H1 (cell line): ENCODE measurements around the gene SH3PXD2A. TPM values are rescaled to one million over a fixed set of nuclear protein-coding genes. Genes with fewer than 3 reads are reported as not detected.

ENCODE experiments used
- CTCF ChIA-PET: fragments of 300-600 bp; sonication (Branson Sonifier 250); formaldehyde crosslinking; loops from one replicate; lab custom pipeline; 2021; ENCODE audit not compliant: partially characterized antibody; lab: Charles Lee
- POLR2A ChIA-PET: fragments of 300-600 bp; sonication (Branson Sonifier 250); formaldehyde crosslinking; loops from one replicate; lab custom pipeline; 2021; ENCODE audit warnings: inconsistent platforms; ENCODE audit not compliant: partially characterized antibody; lab: Charles Lee
- DNase-seq, 2 experiments: peaks; one replicate each; pipeline versions ENCODE4 v3.0.0 to v3.0.0-alpha.2; 2010 to 2022; ENCODE audit warnings: low spot score in 2 of 2, low read depth in 1 of 2, mixed read lengths in 1 of 2
- FAIRE-seq: peaks from 2 replicates; lab custom pipeline; 2011; peaks lifted over from hg19 to GRCh38; lab: Jason Lieb, UNC
- H2AFZ ChIP-seq: 2 replicates; pipeline ENCODE4 v1.8.1; 2012; ENCODE audit warnings: low read length, inconsistent platforms
- H2AK5ac ChIP-seq: 2 replicates; pipeline ENCODE4 v1.6.1; 2013; ENCODE audit warnings: low read depth, low read length
- H2BK120ac ChIP-seq: replicated peaks from 2 replicates; pipeline ENCODE3; 2013; ENCODE audit warnings: low read depth, low read length, inconsistent platforms
- H2BK12ac ChIP-seq: 2 replicates; pipeline ENCODE4 v1.6.1; 2013; ENCODE audit warnings: low read depth, low read length
- H2BK15ac ChIP-seq: 2 replicates; pipeline ENCODE4 v1.6.1; 2013; ENCODE audit warnings: low read length
- H2BK20ac ChIP-seq: 2 replicates; pipeline ENCODE4 v1.6.1; 2013; ENCODE audit warnings: low read length
- H2BK5ac ChIP-seq: 2 replicates; pipeline ENCODE4 v1.6.1; 2013; ENCODE audit warnings: low read depth, low read length
- H3K14ac ChIP-seq: 2 replicates; pipeline ENCODE4 v1.6.1; 2013; ENCODE audit warnings: inconsistent platforms; ENCODE audit not compliant: insufficient read length
- H3K18ac ChIP-seq: 2 replicates; pipeline ENCODE4 v1.6.1; 2013; ENCODE audit warnings: low read length; ENCODE audit errors: extremely low read depth
- H3K23ac ChIP-seq: 2 replicates; pipeline ENCODE4 v1.6.1; 2013; ENCODE audit warnings: inconsistent platforms; ENCODE audit not compliant: insufficient read length
- H3K23me2 ChIP-seq: 2 replicates; pipeline ENCODE4 v1.6.1; 2013; ENCODE audit warnings: low read depth, low read length
- H3K27ac ChIP-seq: 2 replicates; pipeline ENCODE4 v1.6.1; 2011; ENCODE audit warnings: low read depth, low read length, inconsistent platforms
- H3K27me3 ChIP-seq, 4 experiments: replicated peaks in 1 of 4; 1 replicate in 1 of 4; 2 replicates in 3 of 4; pipeline versions ENCODE4 v1.6.1 to v1.8.1; 2011 to 2013; ENCODE audit warnings: low read length in 3 of 4, mild to moderate bottlenecking in 3 of 4, inconsistent platforms in 2 of 4, mixed read lengths in 2 of 4, moderate library complexity in 1 of 4; ENCODE audit not compliant: control insufficient read depth in 3 of 4, insufficient read depth in 3 of 4; ENCODE audit errors: extremely low read depth in 1 of 4
- H3K36me3 ChIP-seq, 4 experiments: 2 replicates each; pipeline versions ENCODE4 v1.6.1 to v1.8.1; 2011 to 2013; ENCODE audit warnings: mild to moderate bottlenecking in 4 of 4, low read length in 3 of 4, moderate library complexity in 2 of 4, control low read depth in 1 of 4, inconsistent platforms in 1 of 4; ENCODE audit not compliant: insufficient read depth in 4 of 4, control insufficient read depth in 2 of 4
- H3K4ac ChIP-seq: replicated peaks from 2 replicates; pipeline ENCODE3; 2013; ENCODE audit warnings: low read length, low read depth, mixed read lengths, inconsistent platforms; ENCODE audit not compliant: insufficient read length
- H3K4me1 ChIP-seq, 4 experiments: replicated peaks in 1 of 4; 1 replicate in 1 of 4; 2 replicates in 3 of 4; pipeline versions ENCODE4 v1.6.1 to v1.8.1; 2011 to 2013; ENCODE audit warnings: low read length in 3 of 4, inconsistent platforms in 2 of 4, mixed read lengths in 1 of 4; ENCODE audit not compliant: insufficient read depth in 4 of 4, control insufficient read depth in 3 of 4
- H3K4me2 ChIP-seq, 2 experiments: 2 replicates each; pipeline versions ENCODE4 v1.6.1 to v1.8.1; 2011 to 2013; ENCODE audit warnings: low read depth in 2 of 2, low read length in 2 of 2, control low read depth in 1 of 2, inconsistent platforms in 1 of 2, mild to moderate bottlenecking in 1 of 2; ENCODE audit not compliant: insufficient read depth in 1 of 2
- H3K4me3 ChIP-seq, 4 experiments: fragments of 200-600, 300-600 bp in 1 of 4; sonication (generic), shearing (Covaris generic), sonication (Bioruptor Twin) in 1 of 4; 2 replicates each; pipeline versions ENCODE4 v1.5.1 to v1.8.1; 2011 to 2016; ENCODE audit warnings: low read length in 4 of 4, low read depth in 3 of 4, control low read depth in 2 of 4, inconsistent platforms in 2 of 4, mild to moderate bottlenecking in 2 of 4, mixed read lengths in 1 of 4, moderate library complexity in 1 of 4; ENCODE audit not compliant: insufficient read depth in 2 of 4; ENCODE audit errors: extremely low read depth in 1 of 4
- H3K56ac ChIP-seq: replicated peaks from 2 replicates; pipeline ENCODE3; 2013; ENCODE audit warnings: low read depth, mild to moderate bottlenecking, mixed read lengths, low read length, inconsistent platforms; ENCODE audit not compliant: insufficient read length
- H3K79me1 ChIP-seq: 2 replicates; pipeline ENCODE4 v1.6.1; 2013; ENCODE audit warnings: low read depth, low read length, control low read depth
- H3K79me2 ChIP-seq, 2 experiments: 2 replicates each; pipeline versions ENCODE4 v1.6.1 to v1.8.1; 2012 to 2013; ENCODE audit warnings: low read length in 2 of 2, mild to moderate bottlenecking in 2 of 2, inconsistent platforms in 1 of 2; ENCODE audit not compliant: insufficient read depth in 2 of 2, control insufficient read depth in 1 of 2
- H3K9ac ChIP-seq, 4 experiments: replicated peaks in 1 of 4; 1 replicate in 1 of 4; 2 replicates in 3 of 4; pipeline versions ENCODE4 v1.6.1 to v1.8.1; 2011 to 2013; ENCODE audit warnings: low read depth in 3 of 4, low read length in 3 of 4, control low read depth in 2 of 4, mild to moderate bottlenecking in 2 of 4, moderate library complexity in 2 of 4, inconsistent platforms in 1 of 4; ENCODE audit errors: extremely low read depth in 1 of 4
- H3K9me3 ChIP-seq, 2 experiments: 2 replicates each; pipeline versions ENCODE4 v1.6.1 to v1.8.1; 2012 to 2013; ENCODE audit warnings: mild to moderate bottlenecking in 2 of 2, moderate library complexity in 2 of 2, control low read depth in 1 of 2, inconsistent platforms in 1 of 2, low read depth in 1 of 2, low read length in 1 of 2, mixed read lengths in 1 of 2; ENCODE audit not compliant: insufficient read depth in 2 of 2
- H4K20me1 ChIP-seq, 2 experiments: replicated peaks in 1 of 2; 2 replicates each; pipeline versions ENCODE3 to v1.8.1; 2011 to 2013; ENCODE audit warnings: inconsistent platforms in 2 of 2, low read length in 2 of 2, mild to moderate bottlenecking in 1 of 2; ENCODE audit not compliant: insufficient read depth in 2 of 2, control insufficient read depth in 1 of 2
- H4K5ac ChIP-seq: 2 replicates; pipeline ENCODE4 v1.6.1; 2013; ENCODE audit warnings: low read length, low read depth, mixed read lengths, inconsistent platforms; ENCODE audit not compliant: insufficient read length
- H4K8ac ChIP-seq: 2 replicates; pipeline ENCODE4 v1.8.0; 2013; ENCODE audit warnings: mild to moderate bottlenecking, moderate library complexity, low read length, inconsistent platforms; ENCODE audit not compliant: insufficient read depth; ENCODE audit errors: extremely low read depth
- H4K91ac ChIP-seq: replicated peaks from 2 replicates; pipeline ENCODE3; 2013; ENCODE audit warnings: low read length, mixed read lengths, inconsistent platforms; ENCODE audit not compliant: insufficient read length
- BRCA1 ChIP-seq: IDR thresholded peaks from 2 replicates; pipeline ENCODE4 v1.6.1; 2012; ENCODE audit warnings: low read depth, low read length, improper control_type of control experiment
- CBX8 ChIP-seq: fragments of 300-800, 300-1000 bp; sonication (generic); IDR thresholded peaks from 2 replicates; pipeline ENCODE4 v1.7.1; 2016; ENCODE audit warnings: low read depth, low read length, borderline replicate concordance
- CREB1 ChIP-seq: IDR thresholded peaks from 2 replicates; pipeline ENCODE4 v1.6.1; 2012; ENCODE audit warnings: inconsistent platforms
- FOSL1 ChIP-seq: IDR thresholded peaks from 2 replicates; pipeline ENCODE4 v1.6.1; 2011; ENCODE audit warnings: mild to moderate bottlenecking, low read depth, low read length, moderate library complexity; ENCODE audit not compliant: insufficient read depth
- HDAC2 ChIP-seq, 2 experiments: fragments of 300-600 bp in 1 of 2; sonication (generic) in 1 of 2; IDR thresholded peaks; 2 replicates each; pipeline ENCODE4 v1.6.1; 2011 to 2012; ENCODE audit warnings: low read depth in 2 of 2, low read length in 2 of 2, mild to moderate bottlenecking in 2 of 2, moderate library complexity in 2 of 2, borderline replicate concordance in 1 of 2, inconsistent platforms in 1 of 2
- JUN ChIP-seq: IDR thresholded peaks from 2 replicates; pipeline ENCODE4 v1.6.1; 2011; ENCODE audit warnings: low read depth, mild to moderate bottlenecking, improper control_type of control experiment, low read length
- NANOG ChIP-seq: IDR thresholded peaks from 2 replicates; pipeline ENCODE4 v1.6.1; 2011; ENCODE audit warnings: low read length, low read depth, mild to moderate bottlenecking, inconsistent platforms; ENCODE audit not compliant: insufficient read depth, poor library complexity, severe bottlenecking
- POLR2A ChIP-seq, 2 experiments: IDR thresholded peaks; 1 replicate in 1 of 2; 2 replicates in 1 of 2; pipeline ENCODE4 v1.6.1; 2011; ENCODE audit warnings: low read depth in 2 of 2, low read length in 2 of 2, mild to moderate bottlenecking in 2 of 2; ENCODE audit errors: control extremely low read depth in 1 of 2
- RNF2 ChIP-seq: fragments of 200-900, 300-1000 bp; sonication (generic); IDR thresholded peaks from 2 replicates; pipeline ENCODE4 v1.7.1; 2016; ENCODE audit warnings: borderline replicate concordance, low read depth, mild to moderate bottlenecking, antibody characterized with exemption, low read length; ENCODE audit not compliant: poor library complexity, severe bottlenecking; ENCODE audit errors: missing control alignments
- SAP30 ChIP-seq: fragments of 300-600 bp; sonication (generic); IDR thresholded peaks from 2 replicates; pipeline ENCODE4 v1.7.1; 2012; ENCODE audit warnings: low read length, moderate library complexity, mild to moderate bottlenecking, inconsistent platforms; ENCODE audit not compliant: insufficient read depth, insufficient replicate concordance
- SIX5 ChIP-seq: IDR thresholded peaks from 2 replicates; pipeline ENCODE4 v1.6.1; 2011; ENCODE audit warnings: mild to moderate bottlenecking, low read depth, low read length
- SP1 ChIP-seq: IDR thresholded peaks from 2 replicates; pipeline ENCODE4 v1.6.1; 2011; ENCODE audit warnings: low read depth, low read length
- TAF1 ChIP-seq: IDR thresholded peaks from 2 replicates; pipeline ENCODE4 v1.6.1; 2011; ENCODE audit warnings: mild to moderate bottlenecking, low read depth, low read length
- ZNF274 ChIP-seq: IDR thresholded peaks from 2 replicates; pipeline ENCODE4 v1.7.0; 2012; ENCODE audit warnings: low read length, borderline replicate concordance; ENCODE audit errors: extremely low read depth
- WGBS, 2 experiments: shearing (Covaris generic) in 1 of 2; methylation state at CpG; one replicate each; pipeline versions ENCODE4 v1.1.6 to v1.1.7; 2013 to 2015; ENCODE audit warnings: low lambda C conversion rate in 2 of 2, mixed read lengths in 2 of 2, inconsistent platforms in 1 of 2, low coverage in 1 of 2, missing lambda C conversion rate in 1 of 2; ENCODE audit not compliant: insufficient replicate concordance in 2 of 2, insufficient coverage in 1 of 2, insufficient read length in 1 of 2; ENCODE audit errors: extremely low coverage in 1 of 2, missing lambda C conversion rate in 1 of 2; 5-methylcytosine and 5-hydroxymethylcytosine counted together
- polyA plus RNA-seq, 7 experiments: library from polyadenylated mRNA; depleted of rRNA in 3 of 7; stranded (reverse) in 5 of 7; unstranded in 2 of 7; fragments of >200 nt in 5 of 7; fragments of 200-250 nt in 2 of 7; gene quantifications; 1 replicate in 5 of 7; 2 replicates in 1 of 7; 4 replicates in 1 of 7; pipeline versions ENCODE4 v1.2.1 to v1.2.3, GENCODE V29; 2011 to 2013; ENCODE audit warnings: missing spikeins in 2 of 7, mixed read lengths in 2 of 7
- total RNA-seq: library from RNA; stranded (reverse); fragmentation: NEBNext Ultra II Directional; extraction: Animal tissue kit (Norgen Biotek cat#: 25700); gene quantifications from 2 replicates; pipeline ENCODE4 v1.2.1, GENCODE V29; 2021

Gene SH3PXD2A
- total and polyA plus RNA-seq, 2 of the 8 experiments (the other 6 are each of a cell fraction or from before 2014, with no cell fraction given) = 5.4 to 16.3 TPM

DNA sequence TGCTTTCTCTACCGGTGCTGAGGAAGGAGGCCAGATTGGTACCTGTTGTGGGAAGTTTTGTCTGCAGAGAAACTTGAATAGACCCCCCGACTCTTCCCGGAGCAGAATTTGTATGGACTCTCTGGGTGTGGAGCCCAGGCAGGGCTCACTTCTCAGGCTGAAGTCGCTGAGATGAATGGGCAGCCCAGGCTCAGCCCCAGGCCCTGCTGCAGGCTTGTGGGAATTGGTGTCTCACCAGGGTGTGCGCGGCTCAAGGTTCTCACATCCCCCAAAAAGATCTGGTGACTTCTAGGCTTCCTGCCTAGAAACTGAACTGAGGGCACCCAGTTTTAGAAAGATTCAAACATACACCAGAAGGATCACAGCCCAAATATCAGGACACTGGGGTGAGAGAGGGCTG lies 258.4 kb downstream of the SH3PXD2A start:
- Histone ChIP-seq H2BK5ac (no peak overlapping the region), H3K4me2 (no peak overlapping the region), H3K9ac (no peak overlapping the region), H3K79me2 (no peaks in the 10 kb centered on the region), H3K4me1 (peaks cover 0 to 5% (median 1%) of the 10 kb centered on the region in 4 experiments; a peak in 3 of 7 replicates), H4K91ac (no peak overlapping the region), H3K79me1 (no peaks in the 10 kb centered on the region), H3K9me3 (no peaks in the 10 kb centered on the region), H3K4me3 (no peak overlapping the region), H3K18ac (no peak overlapping the region), H3K23ac (no peak overlapping the region), H4K5ac (no peak overlapping the region), H2AFZ (no peak overlapping the region), H2AK5ac (no peak overlapping the region), H4K8ac (no peak overlapping the region), H4K20me1 (peaks cover 0 to 1% of the 10 kb centered on the region in 2 experiments), H3K14ac (no peak overlapping the region), H3K27me3 (no peaks in the 10 kb centered on the region; a peak in 2 of 7 replicates), H3K23me2 (no peaks in the 10 kb centered on the region), H3K27ac (no peak overlapping the region), H2BK12ac (no peak overlapping the region), H2BK120ac (no peak overlapping the region), H3K36me3 (no peaks in the 10 kb centered on the region), H2BK20ac (no peak overlapping the region), H3K56ac (no peak overlapping the region), H3K4ac (no peak overlapping the region), H2BK15ac (no peak overlapping the region)
- DNase-seq = no peak
- WGBS, 2 experiments = 83% methylated on average over 6 of the region's 6 CpGs; no CpG with 5 or more reads in 1 of the 2 experiments
- FAIRE-seq = no peak
- POLR2A ChIA-PET = interaction anchor here (0.6 kb wide), 2 partner anchors 15 to 151 kb away, joined by 3 to 5 read pairs; no protein-coding TSS in a partner anchor
- CTCF ChIA-PET = interaction anchor here (0.9 to 19.1 kb wide), 9 partner anchors 7 to 115 kb away, joined by 3 to 448 read pairs (median 16); no protein-coding TSS in a partner anchor
- TF ChIP-seq SAP30 = no peak
- TF ChIP-seq CREB1 = no peak
- no peak for TF ChIP-seq SP1
- no peak for TF ChIP-seq CBX8
- no peak for TF ChIP-seq HDAC2 (IDR thresholded peaks at IDR 0.05; ENCODE audit: borderline replicate concordance in 1 of 2, low read depth in 2 of 2, low read length in 2 of 2)
- no peak for TF ChIP-seq BRCA1
- no peak for TF ChIP-seq JUN
- no peak for TF ChIP-seq FOSL1
- no peak for TF ChIP-seq RNF2
- TF ChIP-seq POLR2A (IDR thresholded peaks at IDR 0.05; ENCODE audit: control extremely low read depth in 1 of 2, low read depth in 2 of 2, low read length in 2 of 2) = no peak
- TF ChIP-seq NANOG = no peak
- TF ChIP-seq SIX5 = no peak
- no peak for TF ChIP-seq ZNF274
- no peak for TF ChIP-seq TAF1
